HG03064 (cell line): Measurements from ENCODE around the gene INSYN2A.

Experiments used
- ATAC-seq: cut with Tn5 transposase; IDR thresholded peaks from one replicate; pipeline ENCODE4 v1.9.1; 2021; ENCODE audit warnings: low read depth; ENCODE audit not compliant: unreplicated experiment

The INSYN2A gene

DNA sequence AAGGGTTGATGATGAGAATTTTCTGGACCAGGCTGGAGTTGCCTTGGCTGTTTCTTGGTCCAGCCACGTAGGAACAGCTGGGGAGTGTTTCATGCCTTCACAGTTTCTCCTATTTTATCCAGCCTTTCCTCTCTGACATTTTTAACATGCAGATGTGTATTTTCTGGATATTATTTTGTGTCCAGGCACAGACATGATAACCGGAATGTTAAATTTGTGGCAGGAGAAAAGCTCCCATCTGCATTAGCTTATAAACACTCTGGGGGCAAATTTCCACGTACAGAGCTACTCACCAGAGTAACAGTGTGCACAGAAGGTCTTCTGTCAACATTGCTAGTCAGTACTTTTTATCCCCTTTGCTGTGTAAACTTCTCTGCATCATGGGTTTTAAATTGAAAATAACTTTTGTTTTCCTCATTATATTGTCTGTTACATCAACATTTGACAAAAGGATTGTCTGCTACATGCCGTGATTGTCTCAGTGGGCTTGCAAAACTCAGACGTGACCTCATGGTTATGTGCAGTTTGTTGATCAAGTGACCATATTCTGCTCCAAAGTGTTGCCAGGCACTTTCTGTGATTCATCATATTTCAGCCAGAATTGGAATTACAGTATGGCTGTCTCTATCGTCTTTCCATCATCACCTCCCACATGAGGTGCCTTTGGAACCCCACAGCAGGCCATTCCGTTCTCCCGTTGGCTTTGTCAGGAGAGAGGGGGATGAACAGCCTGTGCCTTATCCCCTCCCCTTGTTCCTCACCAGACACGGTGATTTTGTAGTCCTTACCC is 41.4 kb downstream of the INSYN2A start:
- ATAC-seq = no peak

DNA sequence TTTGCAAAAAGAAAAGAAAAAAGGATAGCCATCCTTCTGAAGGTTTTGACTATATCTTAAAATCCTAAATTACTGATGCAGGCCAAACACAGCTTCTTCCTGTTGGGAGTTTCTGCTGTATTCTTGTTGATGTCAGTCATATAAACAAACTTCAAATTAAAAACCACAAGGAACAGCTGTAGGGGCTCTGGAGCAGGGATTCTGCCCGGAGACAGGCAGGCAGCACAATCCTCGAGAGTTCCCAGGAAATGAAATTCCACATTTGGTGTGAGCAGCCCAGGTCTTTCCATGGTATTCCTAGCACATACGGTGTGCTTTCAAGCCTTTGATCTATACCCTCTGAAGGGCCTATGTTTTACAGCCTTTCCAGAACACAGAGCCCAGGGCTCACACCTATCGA is 43.2 kb downstream of the INSYN2A start:
- no peak for ATAC-seq

DNA sequence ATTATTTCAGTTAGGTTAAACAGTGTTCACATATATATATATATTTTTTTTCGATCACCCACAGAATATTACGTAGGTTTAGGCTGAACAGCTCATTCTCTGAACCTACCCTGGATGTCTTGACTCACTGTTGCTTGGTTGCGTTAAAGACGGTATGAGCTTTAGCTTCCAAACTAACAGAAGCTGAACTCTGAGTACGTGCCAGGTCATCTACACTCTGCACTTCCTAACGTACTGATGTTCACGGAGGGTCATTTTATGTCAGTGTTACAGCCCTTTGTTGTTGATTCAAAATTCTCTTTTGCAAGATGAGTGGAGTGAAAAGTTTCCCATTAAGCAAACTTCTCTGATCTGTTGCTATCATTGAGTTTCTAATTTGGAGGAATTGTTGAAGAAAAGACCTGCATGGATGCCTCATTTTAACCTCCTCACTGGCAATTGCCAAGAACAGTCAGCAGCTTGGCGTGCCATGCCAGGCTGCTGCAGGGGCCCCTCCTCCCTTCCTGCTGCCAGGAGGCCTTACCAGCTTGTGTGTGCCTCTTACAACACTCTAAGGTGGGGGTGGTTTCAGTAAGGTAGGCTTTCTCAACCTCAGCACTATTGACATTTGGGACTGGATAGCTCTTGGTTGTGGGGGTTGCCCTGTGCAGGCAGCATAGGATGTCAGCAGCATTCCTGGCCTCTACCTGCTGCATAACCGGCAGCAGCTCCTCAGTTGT is 44.3 kb downstream of the INSYN2A start:
- no peak for ATAC-seq

DNA sequence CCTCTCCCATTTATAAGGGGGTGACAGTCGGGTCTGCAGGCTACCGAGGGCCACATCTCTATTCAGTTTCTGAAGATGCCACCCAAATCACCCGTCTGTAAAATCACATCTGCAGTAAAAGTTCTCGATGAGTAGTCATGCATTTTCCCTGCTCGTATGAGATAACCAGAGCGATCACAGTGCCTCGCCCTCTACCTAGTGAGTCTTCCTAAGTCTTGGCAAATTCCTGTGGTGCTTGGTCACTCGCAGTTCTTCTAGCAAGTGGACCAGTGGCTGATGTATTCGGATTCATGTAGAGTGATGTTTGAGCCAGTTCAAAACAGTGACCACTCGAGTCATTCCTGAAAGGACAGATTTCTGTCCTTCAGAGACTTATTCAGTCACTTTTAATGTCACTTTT is 44.9 kb downstream of the INSYN2A start:
- ATAC-seq = no peak

DNA sequence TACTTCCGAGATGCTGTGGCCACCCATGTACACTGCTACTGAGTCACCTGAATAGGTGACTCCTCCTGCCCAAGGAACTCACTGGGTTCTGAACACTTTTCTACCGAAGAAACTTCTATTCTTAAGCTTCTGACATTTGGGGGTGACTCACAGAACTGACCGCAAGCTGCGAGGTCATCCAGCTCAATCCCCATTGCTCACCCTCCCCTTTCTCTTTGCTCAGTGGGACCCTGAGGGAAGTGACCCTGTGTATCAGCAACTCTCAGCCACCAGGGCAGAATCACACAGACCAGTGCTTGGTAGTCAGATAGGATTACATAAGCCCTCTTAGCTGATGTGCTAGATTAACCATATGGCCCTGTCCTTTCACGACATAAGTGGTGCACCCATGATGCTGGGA is 46.3 kb downstream of the INSYN2A start:
- no peak for ATAC-seq

DNA sequence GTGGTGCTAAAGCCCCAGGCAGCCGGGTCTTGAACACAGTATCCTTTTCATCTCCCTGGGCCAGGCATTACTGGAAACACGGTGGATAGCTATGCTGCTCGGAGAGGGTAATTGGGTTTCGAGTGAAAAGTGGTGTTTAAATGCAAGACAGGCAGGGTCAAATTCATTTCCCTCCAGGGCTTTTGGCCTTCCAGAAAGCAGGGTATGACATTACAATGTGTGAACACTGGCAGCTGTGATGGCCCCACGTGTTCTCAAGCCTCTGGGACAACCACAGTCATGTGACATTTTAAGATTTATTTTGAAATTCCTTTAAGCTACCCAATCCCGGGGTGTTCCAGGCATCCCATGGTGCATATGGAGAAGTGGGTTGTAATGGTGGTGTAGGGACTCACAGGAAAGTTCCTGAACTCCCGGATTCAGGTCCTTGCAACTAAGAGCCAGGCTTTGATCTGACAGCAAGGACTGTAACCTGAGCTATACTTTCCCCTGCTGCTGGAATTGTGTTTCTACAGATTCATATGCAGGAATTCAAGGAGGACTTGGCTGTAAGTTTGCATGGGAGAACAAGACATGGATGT is 46.8 kb downstream of the INSYN2A start:
- no peak for ATAC-seq

DNA sequence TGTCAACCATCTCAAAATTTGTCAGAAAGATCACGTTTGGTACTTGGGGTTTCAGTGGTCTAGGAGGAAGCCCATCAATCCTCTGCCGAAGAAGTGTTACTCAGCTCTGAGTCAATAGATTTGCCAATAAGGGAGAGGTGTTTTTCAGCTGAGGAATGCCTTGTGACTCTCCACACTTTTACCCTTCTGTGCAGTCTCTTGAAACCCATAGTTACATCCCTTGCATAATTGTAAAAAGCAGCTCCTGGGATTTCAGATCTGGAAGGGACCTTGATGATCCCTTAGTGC is 47.5 kb downstream of the INSYN2A start:
- no peak for ATAC-seq

DNA sequence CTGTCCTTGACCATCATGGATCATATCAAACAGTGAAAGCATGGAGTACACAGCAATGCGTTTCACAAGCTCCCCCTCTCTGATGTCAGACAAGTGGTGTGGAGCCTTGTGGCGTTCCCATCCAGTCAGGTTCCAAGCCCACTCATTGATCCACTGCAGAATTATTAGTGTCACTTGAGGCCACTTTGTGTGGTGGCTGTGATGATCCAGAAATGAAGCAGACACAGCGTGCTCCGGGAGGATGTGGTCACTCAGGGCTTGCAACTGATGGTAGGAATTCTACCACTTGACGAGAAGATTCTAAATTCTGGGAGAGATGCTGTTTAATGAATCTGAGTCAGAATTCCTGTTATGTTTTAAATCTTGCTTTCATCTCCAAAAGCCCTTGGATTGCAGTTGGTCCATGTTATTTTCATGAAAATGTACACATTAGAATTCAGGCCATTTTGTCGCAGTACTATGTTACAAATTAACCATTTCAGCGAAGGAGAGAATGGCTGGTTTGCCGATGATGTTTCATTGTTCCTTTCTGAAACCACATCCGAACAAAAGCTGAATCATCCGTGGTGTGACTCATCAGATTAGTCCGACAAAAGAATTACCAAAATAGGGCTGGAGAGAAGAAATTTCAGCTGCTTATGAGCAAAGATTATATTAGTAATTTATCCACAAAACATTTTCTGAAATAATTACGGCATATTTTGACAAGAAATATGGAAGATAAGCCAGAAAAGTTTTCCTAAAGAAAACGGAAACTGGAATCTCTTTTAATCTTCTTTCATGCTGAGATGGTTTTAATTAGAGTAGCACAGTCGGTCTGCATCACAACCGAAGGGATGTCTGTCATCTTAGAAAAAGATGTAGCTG is 48.1 kb downstream of the INSYN2A start:
- no peak for ATAC-seq

DNA sequence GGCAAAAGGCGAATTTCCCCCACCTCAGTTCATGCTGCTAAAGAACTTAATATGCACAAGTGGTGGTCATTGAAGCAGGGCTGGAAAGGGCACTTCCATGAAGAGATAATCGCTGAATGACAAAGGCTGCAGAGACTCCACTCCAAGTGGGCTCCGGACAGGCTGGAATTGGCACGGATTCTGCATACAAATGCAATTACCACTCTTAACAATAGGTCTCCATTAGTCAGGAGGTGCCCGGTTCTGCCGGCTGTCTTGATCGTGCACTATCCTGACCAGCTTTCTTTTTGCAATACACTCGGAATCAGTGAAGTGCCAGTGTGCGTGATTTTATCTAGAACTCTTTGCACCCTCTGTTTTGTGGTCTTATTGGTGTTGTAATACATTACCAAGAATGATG is 49.7 kb downstream of the INSYN2A start:
- ATAC-seq = no peak
